Effector memory CD8-positive, alpha-beta T cell (primary cell): ENCODE measurements around the gene RASAL2.
"Not testable (repeated sequence)": the region's sequence is repeated elsewhere in the genome, so short reads cannot be mapped to it uniquely, and the experiment has no call there.

Experiments used
- ATAC-seq: fragments of 150-1000 bp; cut with Tn5 transposase; replicated peaks from 2 replicates; pipeline ENCODE4 v1.10.0; 2021; ENCODE audit warnings: mild to moderate bottlenecking, moderate library complexity
- DNase-seq, 3 experiments: peaks; one replicate each; pipeline ENCODE4 v3.0.0; 2021
- H3K27ac Mint-ChIP-seq, 2 donors: one replicate each; pipeline ENCODE4 v1.8.0; 2022; ENCODE audit warnings: mild to moderate bottlenecking in 2 of 2, mixed read lengths in 2 of 2, moderate library complexity in 2 of 2
- H3K27me3 Mint-ChIP-seq, 2 donors: one replicate each; pipeline ENCODE4 v1.8.0; 2022; ENCODE audit warnings: mixed read lengths in 2 of 2
- H3K36me3 Mint-ChIP-seq: one replicate; pipeline ENCODE4 v1.8.0; 2022; ENCODE audit warnings: mild to moderate bottlenecking, moderate library complexity, mixed read lengths; ENCODE audit not compliant: insufficient read depth
- H3K4me1 Mint-ChIP-seq, 2 donors: one replicate each; pipeline ENCODE4 v1.8.0; 2022; ENCODE audit warnings: low read depth in 2 of 2, mixed read lengths in 2 of 2
- H3K4me3 Mint-ChIP-seq, 2 donors: one replicate each; pipeline ENCODE4 v1.8.0; 2022; ENCODE audit warnings: mild to moderate bottlenecking in 2 of 2, mixed read lengths in 2 of 2, moderate library complexity in 2 of 2
- H3K9me3 Mint-ChIP-seq, 2 donors: one replicate each; pipeline ENCODE4 v1.8.0; 2022; ENCODE audit warnings: mixed read lengths in 2 of 2

Gene RASAL2

DNA sequence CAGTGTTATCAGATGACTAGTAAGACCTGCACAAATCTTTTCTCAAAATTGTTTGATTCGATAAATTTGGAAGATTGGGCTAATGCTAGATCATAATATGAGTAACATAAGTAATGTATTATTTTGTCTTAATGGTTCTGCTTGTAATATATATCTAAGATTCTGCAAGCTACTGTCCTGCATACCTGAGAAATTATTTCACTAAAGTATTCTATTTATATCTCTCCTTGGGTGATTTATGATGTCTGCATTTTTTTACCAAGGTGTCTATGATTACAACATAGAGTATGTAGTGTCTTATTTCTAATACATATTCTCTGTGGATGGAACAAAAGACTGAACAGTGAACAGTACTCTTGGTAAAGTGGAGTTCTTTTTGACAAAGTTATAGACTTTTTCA, 236.2 kb downstream of the RASAL2 start:
- no peaks in the 10 kb centered on the region for H3K4me1 Mint-ChIP-seq
- no peaks in the 10 kb centered on the region for H3K9me3 Mint-ChIP-seq
- no peak overlapping the region for H3K27ac Mint-ChIP-seq
- DNase-seq (no peak), ATAC-seq (no peak)
- no peaks in the 10 kb centered on the region for H3K27me3 Mint-ChIP-seq
- H3K36me3 Mint-ChIP-seq, result no peaks in the 10 kb centered on the region
- H3K4me3 Mint-ChIP-seq, result no peak overlapping the region

DNA sequence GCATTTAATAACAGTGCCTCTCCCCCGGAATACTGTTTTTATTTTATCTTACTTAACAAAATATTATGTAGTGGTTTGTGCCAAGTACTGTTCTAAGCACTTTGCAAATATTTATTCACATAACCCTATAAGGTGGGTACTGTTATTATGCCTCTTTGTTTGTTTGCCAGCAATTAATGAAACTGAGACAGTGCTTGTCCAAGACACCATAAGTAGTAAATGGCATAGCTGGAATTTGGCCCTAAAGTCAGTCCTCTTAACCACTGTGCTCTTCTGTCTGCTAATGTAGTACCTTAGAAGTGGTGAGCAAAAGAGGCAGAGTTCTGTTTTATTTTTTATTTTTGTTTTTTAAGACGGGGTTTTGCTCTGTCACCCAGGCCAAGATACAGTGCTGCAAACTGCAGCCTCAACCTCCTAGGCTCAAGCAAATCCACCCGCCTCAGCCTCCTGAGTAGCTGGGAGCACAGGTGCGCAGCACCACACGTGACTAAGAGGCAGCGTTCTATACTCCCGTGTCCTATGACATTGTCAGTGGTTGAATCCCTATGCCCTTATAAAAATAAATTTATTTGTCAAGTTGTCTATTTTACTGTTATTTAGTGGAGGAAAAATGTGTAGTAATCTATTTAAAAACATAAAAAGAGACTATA, 237.1 kb downstream of the RASAL2 start:
- Mint-ChIP-seq H3K27ac (no peak overlapping the region), H3K9me3 (peaks cover 0 to 2% of the 10 kb centered on the region in 2 donors), H3K27me3 (no peaks in the 10 kb centered on the region), H3K4me1 (no peaks in the 10 kb centered on the region), H3K4me3 (no peak overlapping the region), H3K36me3 (no peaks in the 10 kb centered on the region)
- DNase-seq (no peak), ATAC-seq (no peak)

DNA sequence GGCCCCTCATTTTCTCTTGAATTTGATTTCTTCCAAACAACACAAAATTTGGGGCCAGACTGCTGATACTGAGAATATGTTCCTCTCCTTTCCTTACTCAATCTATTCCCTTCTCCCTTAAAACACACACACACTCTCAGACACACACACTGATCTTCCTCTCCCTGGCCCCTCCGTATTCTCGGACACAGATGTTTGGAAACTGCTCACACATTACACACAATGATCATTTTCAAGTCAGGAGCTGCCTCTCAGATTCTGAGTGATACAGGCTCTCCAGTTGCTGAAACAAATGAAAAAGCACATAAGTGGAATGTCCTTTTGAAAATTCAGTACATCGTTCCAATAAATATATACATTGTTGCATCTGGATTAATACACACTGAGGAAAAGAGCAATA, 241.5 kb downstream of the RASAL2 start:
- ATAC-seq (no peak), DNase-seq (no peak)
- H3K9me3 Mint-ChIP-seq, result peaks cover 0 to 3% of the 10 kb centered on the region in 2 donors
- H3K4me3 Mint-ChIP-seq, result no peak overlapping the region
- H3K27me3 Mint-ChIP-seq, result no peaks in the 10 kb centered on the region
- no peaks in the 10 kb centered on the region for H3K36me3 Mint-ChIP-seq
- H3K27ac Mint-ChIP-seq, result no peak overlapping the region
- H3K4me1 Mint-ChIP-seq, result no peaks in the 10 kb centered on the region

DNA sequence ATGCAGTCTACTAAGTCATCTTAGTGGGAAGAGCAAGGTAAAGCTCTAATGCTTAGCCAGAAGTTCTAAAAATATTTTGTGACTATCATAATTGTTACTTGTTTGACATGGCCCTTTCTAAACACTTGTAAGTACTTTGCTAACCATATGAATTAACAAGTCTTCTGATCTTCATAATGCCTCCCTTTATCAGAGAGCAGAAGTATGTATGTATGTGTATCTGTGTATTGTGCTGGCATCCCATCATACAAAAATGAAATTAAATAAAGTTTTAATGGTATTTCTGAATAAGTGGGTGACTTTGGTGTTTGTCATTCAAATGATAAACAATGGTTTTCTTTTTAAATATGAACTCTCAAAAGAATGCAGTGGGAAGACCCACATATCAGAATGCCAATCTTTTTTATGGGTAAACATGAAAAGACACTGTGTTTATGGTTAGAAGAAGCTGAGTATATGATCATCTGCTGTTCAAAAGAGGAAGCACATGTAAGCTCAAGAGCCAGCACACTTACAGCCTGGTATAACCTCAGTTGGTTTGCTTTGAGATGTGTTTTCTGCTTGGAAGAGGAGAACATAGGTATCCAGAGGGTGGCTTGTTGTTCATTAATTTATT, 243.3 kb downstream of the RASAL2 start:
- Mint-ChIP-seq H3K27ac (no peak overlapping the region), H3K4me1 (no peaks in the 10 kb centered on the region), H3K9me3 (peaks cover 0 to 3% of the 10 kb centered on the region in 2 donors), H3K27me3 (no peaks in the 10 kb centered on the region), H3K36me3 (no peaks in the 10 kb centered on the region), H3K4me3 (no peak overlapping the region)
- ATAC-seq (no peak), DNase-seq (no peak)

DNA sequence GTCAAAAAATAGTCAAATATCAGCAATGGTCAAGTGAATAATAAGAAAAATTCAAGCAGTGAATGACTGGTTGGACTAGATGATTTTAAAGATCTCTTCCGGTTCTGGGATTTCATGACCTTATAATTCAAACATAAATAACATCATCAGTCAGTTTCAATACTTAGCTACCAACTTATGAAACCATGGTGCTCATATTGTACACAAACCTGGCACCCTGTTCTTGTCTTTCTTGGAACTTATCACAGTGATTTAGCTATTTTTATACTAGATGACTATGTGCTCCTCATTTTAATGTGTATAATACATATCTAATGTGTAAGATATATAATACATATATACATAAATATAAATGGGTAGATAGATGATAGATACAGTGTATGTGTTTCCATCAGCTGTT, 245.9 kb downstream of the RASAL2 start:
- Mint-ChIP-seq H3K27me3 (no peaks in the 10 kb centered on the region), H3K4me3 (no peak overlapping the region), H3K27ac (no peak overlapping the region), H3K36me3 (no peaks in the 10 kb centered on the region), H3K9me3 (peaks cover 0 to 3% of the 10 kb centered on the region in 2 donors), H3K4me1 (no peaks in the 10 kb centered on the region)
- ATAC-seq (no peak), DNase-seq (no peak)

DNA sequence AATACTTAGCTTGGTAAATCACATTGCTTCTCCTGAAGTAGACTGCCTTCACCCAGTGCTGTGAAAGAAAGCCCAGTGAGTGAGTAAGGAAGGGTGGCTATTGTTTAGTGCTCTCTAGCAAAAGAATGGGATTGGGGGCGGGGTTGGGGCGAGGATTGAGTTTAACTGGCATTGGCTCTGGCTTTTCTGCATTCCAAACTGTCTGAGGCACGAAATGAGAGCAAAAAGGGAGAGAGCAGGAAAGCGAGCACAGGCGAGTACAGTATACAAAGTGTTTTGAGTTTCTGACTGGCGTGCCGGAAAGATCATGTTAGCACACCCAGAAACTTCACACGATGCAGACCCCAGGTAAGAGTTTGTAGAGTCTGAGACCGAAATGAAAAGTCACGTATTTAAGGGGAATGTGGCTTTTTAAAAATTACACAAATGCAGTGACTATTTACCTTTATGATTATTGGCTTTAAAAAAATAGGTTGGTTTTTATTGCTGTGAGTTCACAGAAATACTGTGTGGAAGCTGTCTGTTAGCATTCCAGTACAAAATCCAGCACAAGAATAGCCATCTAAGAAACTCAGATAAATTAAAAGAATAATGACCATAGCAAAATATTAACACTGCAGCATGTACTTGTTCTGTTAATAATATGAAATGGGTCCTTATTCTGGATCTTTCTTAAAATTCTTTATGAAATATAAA, 247.5 kb downstream of the RASAL2 start:
- Mint-ChIP-seq H3K9me3 (peaks cover 0 to 1% of the 10 kb centered on the region in 2 donors), H3K4me3 (no peak overlapping the region), H3K27me3 (no peaks in the 10 kb centered on the region), H3K27ac (no peak overlapping the region), H3K4me1 (no peaks in the 10 kb centered on the region), H3K36me3 (no peaks in the 10 kb centered on the region)
- ATAC-seq, result no peak
- DNase-seq, result no peak

DNA sequence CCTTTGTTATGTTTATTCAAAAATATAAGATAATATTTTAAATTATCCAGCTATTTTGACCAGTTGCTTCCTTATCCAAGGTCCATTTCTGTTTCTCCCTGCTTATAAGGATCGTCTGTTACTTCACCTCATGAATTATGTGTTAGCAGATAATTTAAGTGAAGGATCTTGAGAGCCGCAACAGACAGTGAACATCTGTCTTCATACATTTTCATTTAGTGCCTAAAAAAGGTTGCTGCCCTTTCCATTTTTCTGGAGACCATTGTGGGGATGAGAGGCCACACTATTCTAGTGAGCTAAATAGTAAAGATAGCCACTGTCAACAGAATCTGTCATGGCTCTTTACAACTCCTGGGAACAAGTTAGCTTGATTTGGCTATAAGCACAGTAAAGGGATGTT, 248.8 kb downstream of the RASAL2 start:
- H3K9me3 Mint-ChIP-seq, result peaks cover 0 to 1% of the 10 kb centered on the region in 2 donors
- ATAC-seq (no peak), DNase-seq (no peak)
- no peak overlapping the region for H3K4me3 Mint-ChIP-seq
- no peaks in the 10 kb centered on the region for H3K4me1 Mint-ChIP-seq
- no peak overlapping the region for H3K27ac Mint-ChIP-seq
- H3K36me3 Mint-ChIP-seq, result no peaks in the 10 kb centered on the region
- H3K27me3 Mint-ChIP-seq, result no peaks in the 10 kb centered on the region

DNA sequence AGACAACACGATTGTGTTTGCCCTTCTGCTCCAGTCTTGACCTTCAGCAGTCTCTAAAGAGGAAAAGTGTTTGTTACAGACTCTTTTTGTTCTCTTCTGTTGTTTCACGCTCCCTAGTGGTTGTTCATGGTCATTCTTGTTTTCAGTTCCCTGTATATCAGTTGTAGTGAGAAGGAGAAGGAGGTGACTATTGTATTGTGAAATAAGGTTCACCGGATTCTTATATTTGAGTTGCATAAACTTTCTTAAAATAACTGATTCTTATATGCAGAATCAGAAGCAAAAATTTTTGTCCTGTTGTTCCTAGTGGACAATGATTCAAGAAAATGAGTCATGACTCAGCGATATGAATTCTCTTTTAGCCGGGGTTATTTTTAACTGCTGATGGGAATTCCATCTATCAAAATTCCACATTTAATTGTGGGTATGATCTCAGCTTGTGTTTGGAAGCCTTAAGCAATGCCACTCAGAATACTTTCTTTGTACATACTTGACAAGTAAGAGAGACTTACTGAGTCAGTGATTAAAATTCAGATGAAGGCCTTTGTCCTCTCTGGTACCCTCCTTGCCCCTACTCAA, 250.7 kb downstream of the RASAL2 start:
- Mint-ChIP-seq H3K27me3 (no peaks in the 10 kb centered on the region), H3K27ac (no peak overlapping the region), H3K4me1 (no peaks in the 10 kb centered on the region), H3K36me3 (no peaks in the 10 kb centered on the region), H3K4me3 (no peak overlapping the region), H3K9me3 (no peaks in the 10 kb centered on the region)
- ATAC-seq, result no peak
- DNase-seq, result no peak

DNA sequence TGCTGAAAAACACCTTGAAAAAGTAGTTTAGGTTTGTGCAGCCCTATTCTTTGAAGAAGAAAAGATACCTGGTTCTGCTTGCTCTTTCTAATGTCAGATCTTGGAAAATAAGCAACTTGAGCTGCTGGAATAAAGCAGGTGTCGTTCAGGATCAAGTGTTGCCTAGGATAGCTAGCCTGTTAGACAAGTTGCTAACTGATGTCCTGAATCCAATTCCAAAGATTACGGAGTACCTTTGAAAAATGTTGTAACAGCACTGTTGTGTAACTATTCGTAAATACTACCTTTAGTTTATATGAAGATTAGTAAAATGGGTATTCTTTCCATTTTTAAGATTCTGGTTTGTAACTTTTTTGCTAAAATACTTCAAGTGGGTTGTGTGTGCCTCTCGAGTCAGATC, 251.3 kb downstream of the RASAL2 start:
- Mint-ChIP-seq H3K27ac (no peak overlapping the region), H3K9me3 (no peaks in the 10 kb centered on the region), H3K4me3 (no peak overlapping the region), H3K27me3 (no peaks in the 10 kb centered on the region), H3K4me1 (no peaks in the 10 kb centered on the region), H3K36me3 (no peaks in the 10 kb centered on the region)
- no peak for ATAC-seq
- DNase-seq, result no peak

DNA sequence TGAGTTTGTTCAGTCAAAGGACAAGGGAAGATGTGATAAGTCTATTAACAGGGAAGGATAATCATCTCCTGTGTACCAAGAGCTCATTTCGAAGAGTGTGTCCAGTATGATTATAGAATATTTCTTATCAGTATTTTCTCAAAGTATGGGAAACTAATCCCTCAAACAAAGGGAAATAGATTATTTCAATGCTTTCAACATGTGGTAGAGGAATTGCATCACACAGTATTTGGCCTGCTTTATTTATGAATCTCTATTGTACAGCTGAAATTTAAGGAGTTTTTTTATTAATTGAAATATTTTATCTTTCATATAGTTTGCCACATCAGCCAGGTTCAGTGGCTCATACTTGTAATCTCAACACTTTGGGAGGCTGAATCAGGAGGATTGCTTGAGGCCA, 251.9 kb downstream of the RASAL2 start:
- H3K36me3 Mint-ChIP-seq, result no peaks in the 10 kb centered on the region
- no peak overlapping the region for H3K4me3 Mint-ChIP-seq
- H3K4me1 Mint-ChIP-seq, result no peaks in the 10 kb centered on the region
- DNase-seq, result no peak
- no peaks in the 10 kb centered on the region for H3K27me3 Mint-ChIP-seq
- no peak overlapping the region for H3K27ac Mint-ChIP-seq
- no peak for ATAC-seq
- H3K9me3 Mint-ChIP-seq, result no peaks in the 10 kb centered on the region

DNA sequence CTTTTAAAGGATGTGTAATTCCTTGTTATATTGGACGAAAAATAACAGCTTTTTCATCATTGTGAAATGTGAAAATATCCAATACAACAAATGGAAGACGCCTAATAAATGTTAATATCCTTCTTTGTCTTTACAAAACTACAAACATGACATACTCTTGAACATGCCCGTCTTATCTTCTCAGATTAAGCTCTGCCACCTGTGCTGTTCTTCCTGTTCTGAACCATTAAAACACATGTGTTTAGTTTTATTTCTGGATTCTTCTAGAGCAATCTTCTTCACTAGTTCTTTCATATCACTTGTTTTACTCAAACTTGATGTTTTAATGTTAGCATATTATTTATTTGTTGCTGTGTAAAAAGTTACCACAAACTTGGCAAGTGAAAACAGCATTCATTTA, 255.9 kb downstream of the RASAL2 start:
- no peaks in the 10 kb centered on the region for H3K27me3 Mint-ChIP-seq
- no peaks in the 10 kb centered on the region for H3K4me1 Mint-ChIP-seq
- H3K9me3 Mint-ChIP-seq, result peaks cover 6 to 11% of the 10 kb centered on the region in 2 donors
- no peak for ATAC-seq
- no peak for DNase-seq
- no peaks in the 10 kb centered on the region for H3K36me3 Mint-ChIP-seq
- no peak overlapping the region for H3K4me3 Mint-ChIP-seq
- H3K27ac Mint-ChIP-seq, result no peak overlapping the region

DNA sequence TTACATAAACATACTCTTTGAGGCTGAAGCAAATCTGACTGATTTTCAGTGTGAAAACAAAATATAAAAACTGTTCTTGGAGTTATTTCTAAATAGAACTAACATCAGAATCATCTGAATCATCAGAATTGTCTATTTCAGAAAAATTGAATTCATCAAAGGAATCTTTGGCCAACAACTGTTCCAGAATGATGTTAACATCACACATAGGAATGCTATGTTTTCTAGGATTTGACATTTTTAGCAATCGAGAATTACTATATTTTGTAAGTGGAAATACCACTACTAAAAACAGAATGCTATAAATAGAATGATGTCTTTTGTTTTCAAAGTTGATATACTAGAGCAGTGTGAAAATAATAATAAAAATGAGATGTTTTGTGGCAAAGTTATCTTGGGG, 258.0 kb downstream of the RASAL2 start:
- not testable (repeated sequence) for DNase-seq, ATAC-seq, H3K36me3 Mint-ChIP-seq, H3K27ac Mint-ChIP-seq, H3K27me3 Mint-ChIP-seq, H3K4me3 Mint-ChIP-seq, H3K4me1 Mint-ChIP-seq
- H3K9me3 Mint-ChIP-seq, result peaks cover 6 to 11% of the 10 kb centered on the region in 2 donors

DNA sequence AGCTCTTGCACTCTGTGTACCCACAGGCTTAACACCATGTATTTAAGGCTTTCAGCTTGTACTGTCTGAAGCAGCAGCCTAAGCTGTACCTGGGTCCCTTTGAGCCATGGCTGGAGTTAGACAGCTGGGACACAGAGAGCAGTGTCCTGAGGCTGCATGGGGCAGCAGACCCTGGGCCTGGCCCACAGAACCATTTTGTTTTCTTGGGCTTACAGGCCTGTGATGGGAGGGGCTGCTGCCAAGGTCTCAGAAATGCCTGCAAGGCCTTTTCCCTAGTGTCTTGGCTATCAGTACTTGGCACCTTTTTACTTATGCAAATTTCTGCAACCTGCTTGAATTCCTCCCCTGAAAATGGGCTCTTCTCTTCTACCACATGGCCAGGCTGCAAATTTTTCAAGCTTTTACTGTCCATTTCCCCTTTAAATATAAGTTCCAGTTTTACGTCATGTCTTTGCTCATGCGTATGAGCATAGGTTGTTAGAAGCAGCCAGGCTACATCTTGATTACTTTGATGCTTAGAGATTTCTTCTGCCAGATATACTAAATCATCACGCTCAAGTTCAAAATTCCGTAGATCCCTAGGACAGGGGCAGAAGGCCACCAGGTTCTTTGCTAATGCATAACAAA, 259.0 kb downstream of the RASAL2 start:
- no peaks in the 10 kb centered on the region for H3K36me3 Mint-ChIP-seq
- H3K4me3 Mint-ChIP-seq, result no peak overlapping the region
- no peak overlapping the region for H3K27ac Mint-ChIP-seq
- no peaks in the 10 kb centered on the region for H3K4me1 Mint-ChIP-seq
- no peaks in the 10 kb centered on the region for H3K27me3 Mint-ChIP-seq
- ATAC-seq (no peak), DNase-seq (no peak)
- H3K9me3 Mint-ChIP-seq, result peaks cover 6 to 11% of the 10 kb centered on the region in 2 donors
